GM12872 (cell line): ENCODE results near the gene MMP2.

Experiments
- TF ChIP-seq, protein P1 (sequence below): IDR thresholded peaks from 3 replicates; pipeline ENCODE4 v1.5.1; 2011; ENCODE audit warnings: low read depth, mild to moderate bottlenecking, low read length, moderate library complexity; ENCODE audit not compliant: insufficient read depth

MMP2 gene

DNA sequence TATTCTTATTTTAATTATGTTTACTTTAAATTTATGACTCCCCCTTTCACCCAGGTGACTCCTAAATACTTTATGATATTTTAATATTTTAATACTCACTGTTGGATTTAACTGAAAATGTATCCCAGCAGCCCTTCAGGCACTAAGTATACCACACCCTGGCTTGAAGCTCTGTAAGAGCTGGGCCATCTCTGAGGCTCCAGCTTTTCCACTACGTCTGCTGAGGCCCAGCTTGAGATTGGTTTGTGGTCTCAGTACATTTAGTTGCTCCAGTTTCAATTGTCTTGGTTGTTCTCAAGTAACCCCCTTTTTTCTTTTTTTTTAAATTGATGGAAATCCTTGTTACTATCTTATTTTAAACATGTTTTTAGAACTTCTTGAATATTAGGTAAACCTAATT lies 60.5 kb downstream of the MMP2 start:
- TF ChIP-seq, protein P1, sequence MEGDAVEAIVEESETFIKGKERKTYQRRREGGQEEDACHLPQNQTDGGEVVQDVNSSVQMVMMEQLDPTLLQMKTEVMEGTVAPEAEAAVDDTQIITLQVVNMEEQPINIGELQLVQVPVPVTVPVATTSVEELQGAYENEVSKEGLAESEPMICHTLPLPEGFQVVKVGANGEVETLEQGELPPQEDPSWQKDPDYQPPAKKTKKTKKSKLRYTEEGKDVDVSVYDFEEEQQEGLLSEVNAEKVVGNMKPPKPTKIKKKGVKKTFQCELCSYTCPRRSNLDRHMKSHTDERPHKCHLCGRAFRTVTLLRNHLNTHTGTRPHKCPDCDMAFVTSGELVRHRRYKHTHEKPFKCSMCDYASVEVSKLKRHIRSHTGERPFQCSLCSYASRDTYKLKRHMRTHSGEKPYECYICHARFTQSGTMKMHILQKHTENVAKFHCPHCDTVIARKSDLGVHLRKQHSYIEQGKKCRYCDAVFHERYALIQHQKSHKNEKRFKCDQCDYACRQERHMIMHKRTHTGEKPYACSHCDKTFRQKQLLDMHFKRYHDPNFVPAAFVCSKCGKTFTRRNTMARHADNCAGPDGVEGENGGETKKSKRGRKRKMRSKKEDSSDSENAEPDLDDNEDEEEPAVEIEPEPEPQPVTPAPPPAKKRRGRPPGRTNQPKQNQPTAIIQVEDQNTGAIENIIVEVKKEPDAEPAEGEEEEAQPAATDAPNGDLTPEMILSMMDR = no peak

DNA sequence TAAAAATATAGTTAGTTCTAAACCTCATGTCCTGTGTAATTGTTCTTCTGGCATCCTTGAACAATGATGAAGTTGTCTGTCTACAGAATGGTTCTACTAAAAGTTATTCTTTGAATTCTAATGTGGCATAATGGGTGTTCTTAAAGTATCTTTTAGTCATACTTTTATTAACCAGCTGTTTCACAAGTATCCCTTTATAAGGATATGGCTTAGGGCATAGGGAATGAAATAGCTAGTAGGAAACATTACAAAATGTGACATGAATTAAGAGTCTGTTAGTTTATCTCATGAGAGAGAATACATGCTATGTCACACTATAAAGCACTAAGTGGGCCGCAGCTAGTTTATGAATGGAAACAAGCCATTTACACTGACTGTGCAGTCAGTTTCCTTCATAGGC lies 61.2 kb downstream of the MMP2 start:
- TF ChIP-seq, protein P1 = no peak

DNA sequence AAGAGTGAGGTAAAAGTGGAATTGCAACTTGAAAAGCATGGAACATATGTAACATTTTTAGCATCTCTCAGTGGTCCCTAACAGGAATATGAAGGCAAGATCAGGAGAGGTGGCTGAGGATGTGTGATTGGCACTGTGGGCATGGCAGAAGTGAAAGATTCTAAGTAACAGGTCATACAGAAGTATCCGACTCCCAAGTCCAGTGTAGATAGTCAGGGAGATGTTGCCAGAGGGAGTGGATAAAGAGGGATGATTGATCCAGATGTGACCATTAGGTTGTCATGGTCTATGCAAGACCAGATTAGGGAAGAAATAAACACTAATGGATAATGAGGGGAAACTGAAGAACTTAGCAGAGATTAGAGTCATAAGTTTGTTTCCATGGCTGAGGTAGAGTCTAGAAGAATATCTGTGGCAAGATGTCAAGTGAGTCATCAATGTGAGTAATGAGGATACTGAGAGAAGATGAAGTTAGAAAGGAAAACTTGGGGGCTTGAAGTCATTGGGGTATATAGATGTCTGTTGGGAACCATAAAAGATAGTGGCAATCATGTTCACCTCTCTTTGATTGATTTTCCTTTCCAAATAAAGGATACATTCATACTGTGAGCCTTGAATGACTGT lies 63.6 kb downstream of the MMP2 start:
- TF ChIP-seq, protein P1 = no peak

DNA sequence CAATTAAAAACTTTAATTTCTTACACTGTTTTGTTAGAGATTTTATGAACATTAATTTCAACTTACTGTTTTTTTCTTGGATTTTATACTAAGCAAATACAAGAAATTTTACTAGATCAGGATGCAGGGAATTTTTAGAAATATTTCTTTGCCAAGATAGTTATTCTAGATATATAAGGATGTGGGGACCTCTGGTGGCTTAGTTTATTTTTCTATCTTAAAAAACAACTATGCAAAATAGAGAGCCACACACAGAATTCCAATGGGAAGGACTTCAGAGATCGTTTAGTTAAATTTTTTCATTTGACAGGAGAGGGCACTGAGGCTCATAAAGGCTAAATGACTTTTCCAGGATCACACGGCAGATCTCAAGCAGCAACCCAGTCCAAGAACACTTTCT lies 64.5 kb downstream of the MMP2 start:
- TF ChIP-seq, protein P1 = no peak

DNA sequence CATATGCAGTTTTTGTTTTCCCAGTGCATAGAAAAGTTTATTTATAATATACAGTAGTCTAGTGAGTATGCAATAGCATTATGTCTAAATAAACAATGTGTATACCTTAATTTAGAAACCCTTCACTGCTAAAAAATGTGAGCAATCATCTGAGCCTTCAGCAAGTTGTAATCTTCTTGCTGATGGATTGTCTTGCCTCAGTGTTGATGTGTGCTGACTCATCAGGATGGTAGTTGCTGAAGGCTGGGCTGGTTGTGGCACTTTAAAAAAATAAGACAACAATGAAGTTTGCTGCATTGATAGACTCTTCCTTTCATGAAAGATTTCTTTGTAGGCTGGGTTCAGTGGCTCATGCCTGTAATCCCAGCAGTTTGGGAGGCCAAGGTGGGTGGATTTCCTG lies 73.6 kb downstream of the MMP2 start:
- TF ChIP-seq, protein P1 = no peak

DNA sequence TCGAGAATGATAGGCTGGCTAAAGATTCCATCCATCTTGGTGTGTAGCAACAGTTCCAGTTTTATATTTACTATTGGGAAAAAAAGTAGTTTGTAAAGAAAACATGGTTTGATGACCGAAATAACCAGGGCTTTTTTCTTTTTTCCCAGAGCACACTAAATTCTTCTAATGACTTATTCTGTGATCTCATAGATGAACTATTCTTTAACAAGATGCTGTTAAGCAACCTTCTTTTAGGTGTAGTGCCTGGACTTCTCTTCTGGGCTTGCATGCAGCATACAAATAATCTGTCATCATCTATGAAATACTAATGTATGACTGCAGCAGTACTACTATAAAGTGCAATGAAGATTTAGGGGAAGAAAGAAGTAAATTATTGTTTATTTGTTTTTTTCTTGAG lies 76.4 kb downstream of the MMP2 start:
- TF ChIP-seq, protein P1 = no peak
